ENCODE measurements around the gene ATXN2. TPM values are rescaled to one million over a fixed set of nuclear protein-coding genes. Genes with fewer than 3 reads are reported as not detected.

The ATXN2 gene
- total and polyA plus RNA-seq, 8 donors = 12.9 to 28.2 (median 19.4) TPM

- Histone ChIP-seq H3K4me1 (peaks cover 29 to 46% (median 46%) of the 10 kb centered on the region in 3 donors), H3K27ac (peak overlapping the region in 3 of 4 donors; percentile 48 to 75 (median 74)), H3K4me3 (no peak overlapping the region), H3K27me3 (no peaks in the 10 kb centered on the region), H3K9me3 (no peaks in the 10 kb centered on the region), H3K36me3 (no peaks in the 10 kb centered on the region)
- intact Hi-C loops (cut with DNase I) = no loop called here
- TF ChIP-seq, protein P1, sequence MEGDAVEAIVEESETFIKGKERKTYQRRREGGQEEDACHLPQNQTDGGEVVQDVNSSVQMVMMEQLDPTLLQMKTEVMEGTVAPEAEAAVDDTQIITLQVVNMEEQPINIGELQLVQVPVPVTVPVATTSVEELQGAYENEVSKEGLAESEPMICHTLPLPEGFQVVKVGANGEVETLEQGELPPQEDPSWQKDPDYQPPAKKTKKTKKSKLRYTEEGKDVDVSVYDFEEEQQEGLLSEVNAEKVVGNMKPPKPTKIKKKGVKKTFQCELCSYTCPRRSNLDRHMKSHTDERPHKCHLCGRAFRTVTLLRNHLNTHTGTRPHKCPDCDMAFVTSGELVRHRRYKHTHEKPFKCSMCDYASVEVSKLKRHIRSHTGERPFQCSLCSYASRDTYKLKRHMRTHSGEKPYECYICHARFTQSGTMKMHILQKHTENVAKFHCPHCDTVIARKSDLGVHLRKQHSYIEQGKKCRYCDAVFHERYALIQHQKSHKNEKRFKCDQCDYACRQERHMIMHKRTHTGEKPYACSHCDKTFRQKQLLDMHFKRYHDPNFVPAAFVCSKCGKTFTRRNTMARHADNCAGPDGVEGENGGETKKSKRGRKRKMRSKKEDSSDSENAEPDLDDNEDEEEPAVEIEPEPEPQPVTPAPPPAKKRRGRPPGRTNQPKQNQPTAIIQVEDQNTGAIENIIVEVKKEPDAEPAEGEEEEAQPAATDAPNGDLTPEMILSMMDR (IDR thresholded peaks at IDR 0.05) = no peak
- FAIRE-seq (no peak), DNase-seq (peak in 1 of 6 donors; percentile 71), ATAC-seq (no peak)
- WGBS, 2 donors = 87 to 90% methylated on average over 9 to 10 of the region's 10 CpGs
These were observed 156.6 kb downstream of the ATXN2 start for GRCh38 chr12:111442301-111443045.

GRCh38 chr12:111441107-111441928 is 157.8 kb downstream of the ATXN2 start:
- intact Hi-C loops (cut with DNase I) = no loop called here
- Histone ChIP-seq H3K36me3 (no peaks in the 10 kb centered on the region), H3K27me3 (no peaks in the 10 kb centered on the region), H3K4me1 (peaks cover 26 to 38% (median 36%) of the 10 kb centered on the region in 3 donors), H3K4me3 (no peak overlapping the region), H3K9me3 (no peaks in the 10 kb centered on the region), H3K27ac (no peak overlapping the region)
- 86 to 93% methylated on average over 7 of the region's 7 CpGs for WGBS, 2 donors
- TF ChIP-seq, protein P1 (IDR thresholded peaks at IDR 0.05) = no peak
- no peak for FAIRE-seq
- DNase-seq = no peak
- no peak for ATAC-seq

- no peaks in the 10 kb centered on the region for H3K27me3 ChIP-seq
- H3K4me1 ChIP-seq = peaks cover 20 to 31% (median 29%) of the 10 kb centered on the region in 3 donors
- WGBS, 2 donors = 90 to 93% methylated on average over 3 of the region's 3 CpGs
- no peaks in the 10 kb centered on the region for H3K9me3 ChIP-seq
- intact Hi-C loops (cut with DNase I) = no loop called here
- FAIRE-seq (no peak), DNase-seq (no peak), ATAC-seq (no peak)
- H3K4me3 ChIP-seq = no peak overlapping the region
- H3K36me3 ChIP-seq = no peaks in the 10 kb centered on the region
- TF ChIP-seq, protein P1 (IDR thresholded peaks at IDR 0.05) = no peak
- H3K27ac ChIP-seq = no peak overlapping the region
These were observed 158.5 kb downstream of the ATXN2 start for GRCh38 chr12:111440631-111441030.

DNA sequence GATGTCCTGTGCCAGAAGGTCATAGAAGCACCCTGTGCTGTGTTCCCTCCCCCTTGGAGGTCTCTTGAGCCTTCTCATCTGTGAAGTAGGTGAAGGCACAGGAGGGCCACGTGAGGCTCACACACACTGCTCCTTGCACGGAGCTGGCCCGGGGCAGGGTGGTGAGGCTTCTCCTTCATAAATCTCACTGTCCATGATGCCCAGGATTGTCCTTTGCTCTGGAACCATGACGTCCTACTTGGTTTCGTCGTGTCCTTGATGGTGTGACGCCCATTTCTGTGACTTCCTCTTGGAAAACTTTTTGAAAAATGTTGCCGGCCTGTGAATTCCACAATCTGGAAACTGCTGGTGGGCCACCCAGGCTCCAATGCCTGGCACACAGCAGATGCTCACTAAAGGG is 159.0 kb downstream of the ATXN2 start:
- H3K4me3 ChIP-seq = no peak overlapping the region
- TF ChIP-seq, protein P1 (IDR thresholded peaks at IDR 0.05) = no peak
- 78% methylated on average over 8 of the region's 8 CpGs for WGBS, 2 donors
- ATAC-seq (no peak), DNase-seq (no peak), FAIRE-seq (no peak)
- H3K27ac ChIP-seq = no peak overlapping the region
- no peaks in the 10 kb centered on the region for H3K27me3 ChIP-seq
- intact Hi-C loops (cut with DNase I) = no loop called here
- H3K36me3 ChIP-seq = no peaks in the 10 kb centered on the region
- H3K9me3 ChIP-seq = no peaks in the 10 kb centered on the region
- H3K4me1 ChIP-seq = peaks cover 17 to 30% (median 24%) of the 10 kb centered on the region in 3 donors
